NCI-H1417 treated with DMSO at 0.1 percent for 48 hours (cell line): ENCODE data around the gene PIK3R3.

Experiments used
- DNase-seq: peaks from one replicate; lab custom pipeline; 2025; lab: John Stamatoyannopoulos, UW

Gene PIK3R3

DNA sequence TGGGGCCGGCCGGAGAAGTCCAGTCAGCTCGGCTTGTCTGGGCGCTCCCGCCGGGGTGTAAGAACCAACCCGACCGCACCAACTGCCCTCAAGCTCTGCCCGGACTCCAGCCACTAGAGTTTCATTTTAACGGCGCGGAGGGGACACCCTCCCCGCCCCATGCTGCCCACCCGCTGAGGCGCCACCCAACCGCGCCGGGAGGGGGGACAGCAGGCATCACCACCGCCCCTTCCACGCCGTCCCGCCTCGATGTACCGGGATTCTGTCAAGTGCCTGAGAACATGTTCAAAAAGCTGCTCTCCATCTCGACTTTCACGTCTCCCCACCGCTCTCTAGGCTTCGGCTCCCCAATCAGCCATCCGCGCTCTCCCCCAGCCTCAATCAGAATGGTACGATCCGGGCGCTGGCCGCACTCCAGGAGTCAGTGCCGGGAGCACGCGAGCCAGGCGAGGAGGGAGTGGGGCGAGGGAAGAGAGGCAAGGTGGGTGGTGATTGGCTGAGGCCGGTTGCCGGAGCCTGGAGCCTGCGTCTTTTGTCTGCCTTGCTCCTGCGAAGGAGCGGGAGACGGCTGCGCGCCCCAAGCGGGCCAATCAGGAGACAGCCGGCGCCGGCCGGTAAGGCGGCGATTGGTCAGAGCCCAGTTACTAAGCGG lies at the start of gene PIK3R3:
Gene PIK3R3, minus strand, starts transcription at position 101 of the 652 bp plus-strand sequence. CDS start 677 bp downstream, outside the sequence.
- peak; percentile 92 for DNase-seq

- DNase-seq: no peak
Measured at GRCh38 chr1:46181343-46182260, 49.2 kb upstream of the PIK3R3 start.

- DNase-seq: no peak
Measured at GRCh38 chr1:46180082-46180616, 47.7 kb upstream of the PIK3R3 start.

DNA sequence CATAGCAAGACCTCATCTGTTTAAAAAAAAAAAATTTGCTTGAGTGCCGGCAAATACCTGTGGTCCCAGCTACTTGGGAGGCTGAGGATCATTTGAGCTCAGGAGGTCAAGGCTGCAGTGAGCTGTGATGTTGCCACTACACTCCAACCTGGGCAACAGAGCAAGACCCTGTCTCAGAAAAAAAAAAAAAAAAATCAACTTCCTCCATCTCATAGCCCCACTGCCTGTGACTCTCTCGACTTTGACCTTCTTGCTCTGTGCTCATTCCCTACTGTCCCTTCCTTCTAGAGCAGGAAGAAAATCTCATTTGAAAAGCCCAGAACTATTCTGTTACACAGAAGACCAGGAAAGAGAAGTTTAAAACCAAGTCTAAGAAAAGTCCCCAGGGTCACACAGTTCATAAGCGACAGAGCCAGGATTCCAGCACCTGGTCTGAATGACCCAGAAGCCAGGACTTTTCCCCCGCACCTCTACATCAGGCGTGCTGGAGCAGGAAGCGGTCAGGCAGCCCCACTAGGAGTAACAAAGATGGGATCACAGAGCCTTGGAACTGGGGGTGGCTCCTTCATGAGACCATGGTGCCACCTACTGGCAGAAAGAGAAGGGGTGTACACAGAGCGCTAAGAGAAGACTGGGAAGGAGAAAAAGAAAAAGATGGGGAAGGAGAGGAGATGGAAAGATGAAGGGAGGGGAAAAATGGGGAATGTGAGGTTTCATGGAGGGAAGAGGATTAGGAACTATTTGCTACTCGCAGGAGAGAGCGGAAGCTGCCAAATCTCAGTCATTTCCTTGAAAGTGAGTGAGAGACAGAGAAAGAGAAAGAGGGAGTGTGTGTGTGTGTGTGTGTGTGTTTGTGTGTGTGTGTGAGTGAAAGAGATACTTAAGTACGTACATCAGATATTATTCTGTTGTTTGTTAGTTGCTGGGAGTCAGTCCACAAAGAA lies 47.0 kb upstream of the PIK3R3 start:
- DNase-seq: peak; percentile 73

- DNase-seq: no peak
Measured at GRCh38 chr1:46176211-46176865, 43.9 kb upstream of the PIK3R3 start, which contains the start of gene P3R3URF. Gene P3R3URF, minus strand, starts transcription at chr1:46176488. Its CDS starts 17 bp downstream, at chr1:46176471.

DNA sequence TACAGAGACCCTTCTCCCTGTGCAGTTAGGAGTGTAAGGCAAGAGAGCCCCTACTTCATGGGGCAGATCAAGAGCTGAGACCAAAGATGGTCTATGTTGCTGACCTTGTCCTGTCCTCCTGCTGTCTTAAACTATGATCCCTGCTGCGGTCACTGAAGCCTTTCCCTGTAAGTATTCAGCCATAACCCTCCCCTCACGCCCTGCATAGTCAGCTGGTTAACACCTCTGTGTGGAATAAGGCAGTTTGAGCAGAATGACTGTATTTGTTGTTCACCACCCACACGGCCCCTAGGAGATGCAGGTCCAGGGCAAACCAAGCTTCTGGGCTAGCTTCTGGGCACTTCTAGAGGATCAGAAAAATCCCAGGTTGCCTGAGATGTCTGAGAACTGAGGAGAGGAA lies 42.8 kb upstream of the PIK3R3 start:
- DNase-seq: no peak

- DNase-seq: no peak
Measured at GRCh38 chr1:46174448-46175231, 42.2 kb upstream of the PIK3R3 start, which contains the start of gene TSPAN1. Gene TSPAN1, plus strand, starts transcription at chr1:46175087. Its CDS starts 6,021 bp downstream, at chr1:46181108.

- no peak for DNase-seq
Measured at GRCh38 chr1:46173361-46173856, 41.0 kb upstream of the PIK3R3 start.

GRCh38 chr1:46172321-46172720 lies 39.9 kb upstream of the PIK3R3 start:
- no peak for DNase-seq

DNA sequence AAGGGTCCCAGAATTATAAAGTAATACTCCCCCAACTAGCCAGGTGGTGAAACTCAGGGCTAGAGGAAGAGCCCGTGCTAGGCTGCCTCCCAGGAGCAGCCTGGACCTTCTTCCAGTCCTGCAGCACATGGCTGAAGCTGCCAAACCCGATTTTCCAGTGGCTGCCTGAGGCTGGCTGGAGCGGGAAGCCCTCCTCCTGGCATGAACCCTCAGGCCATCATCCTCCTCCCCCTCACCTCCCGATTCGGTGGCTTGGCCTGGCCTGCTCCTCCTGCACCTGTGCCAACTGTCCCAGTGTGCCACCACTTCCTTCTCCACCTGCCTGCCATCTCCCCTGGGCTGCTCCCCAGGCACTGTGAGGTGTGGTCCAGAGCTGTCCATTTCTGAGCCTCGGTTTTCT lies 39.4 kb upstream of the PIK3R3 start:
- no peak for DNase-seq

DNA sequence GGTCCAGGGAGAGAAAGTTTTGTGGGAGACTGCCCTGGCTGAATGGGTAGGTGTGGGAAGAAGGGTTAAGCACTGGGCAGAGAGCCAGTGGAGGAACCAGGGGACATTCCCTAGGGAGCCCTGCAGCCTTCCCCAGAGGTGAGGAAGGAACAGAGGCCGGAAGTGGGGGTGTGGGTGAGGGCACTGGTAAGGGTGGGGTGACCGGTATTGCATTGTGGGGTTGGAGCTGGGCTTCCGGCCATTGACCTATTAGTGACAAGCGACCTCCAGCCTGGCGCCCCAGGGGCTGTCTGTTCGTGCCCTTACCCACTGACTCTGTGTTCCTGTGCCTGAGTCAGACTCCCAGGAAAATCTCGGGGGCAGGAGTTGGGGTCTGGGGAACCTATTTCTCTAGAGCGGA lies 38.9 kb upstream of the PIK3R3 start:
- no peak for DNase-seq

- DNase-seq: no peak
Measured at GRCh38 chr1:46169811-46170454, 37.5 kb upstream of the PIK3R3 start.

GRCh38 chr1:46168477-46168876 lies 36.0 kb upstream of the PIK3R3 start:
- DNase-seq: no peak

GRCh38 chr1:46166521-46167462 lies 34.4 kb upstream of the PIK3R3 start:
- DNase-seq: no peak

GRCh38 chr1:46160212-46160611 lies 27.8 kb upstream of the PIK3R3 start:
- DNase-seq: no peak

GRCh38 chr1:46159516-46159915 lies 27.1 kb upstream of the PIK3R3 start:
- DNase-seq: no peak

GRCh38 chr1:46158312-46159281 lies 26.2 kb upstream of the PIK3R3 start:
- no peak for DNase-seq
